Ovary (tissue), 9 donors: ENCODE results near the gene MYO1F. TPM values are rescaled to one million over a fixed set of nuclear protein-coding genes. Genes with fewer than 3 reads are reported as not detected.

Experiments
- DNase-seq, 5 donors: peaks; one replicate each; pipeline ENCODE4 v3.0.0-alpha.2; 2019 to 2020
- H3K27ac ChIP-seq, 2 donors: fragments of 200-600 bp; one replicate each; pipeline versions ENCODE4 v1.5.1 to v1.8.0; 2019 to 2022
- H3K27me3 ChIP-seq: fragments of 200-600 bp; one replicate; pipeline ENCODE4 v1.8.0; 2022
- H3K36me3 ChIP-seq: fragments of 200-600 bp; sonication (generic); one replicate; pipeline ENCODE4 v1.5.1; 2019
- H3K4me1 ChIP-seq: one replicate; pipeline ENCODE4 v1.8.1; 2013; ENCODE audit warnings: mild to moderate bottlenecking, moderate library complexity; ENCODE audit not compliant: insufficient read depth
- H3K4me3 ChIP-seq: fragments of 200-600 bp; sonication (generic); one replicate; pipeline ENCODE4 v1.5.1; 2017
- H3K9me3 ChIP-seq, 2 donors: fragments of 200-600 bp in 1 of 2; sonication (generic) in 1 of 2; one replicate each; pipeline versions ENCODE4 v1.5.1 to v1.8.1; 2013 to 2019; ENCODE audit warnings: mild to moderate bottlenecking in 1 of 2, moderate library complexity in 1 of 2
- CTCF ChIP-seq, 3 donors: fragments of 450-650 bp in 2 of 3; fragments of 200-600 bp in 1 of 3; IDR thresholded peaks; one replicate each; pipeline versions ENCODE4 v1.5.1 to v1.8.0; 2016 to 2022; ENCODE audit warnings: antibody characterized with exemption in 3 of 3, mild to moderate bottlenecking in 1 of 3
- EP300 ChIP-seq: sonication (generic); formaldehyde crosslinking; IDR thresholded peaks from one replicate; pipeline ENCODE4 v1.6.1; 2017; ENCODE audit warnings: antibody characterized with exemption
- POLR2A ChIP-seq: fragments of 450-650 bp; IDR thresholded peaks from one replicate; pipeline ENCODE4 v1.6.1; 2017; ENCODE audit warnings: antibody characterized with exemption, mild to moderate bottlenecking, moderate library complexity
- WGBS, 3 donors: extraction: QIAGEN DNeasy Blood & Tissue Kit in 1 of 3; methylation state at CpG; one replicate each; pipeline versions ENCODE4 v1.1.5 to v1.1.7; 2013 to 2017; 5-methylcytosine and 5-hydroxymethylcytosine counted together
- intact Hi-C, 4 donors: fragments of 100-400 bp; cut with DNase I; formaldehyde crosslinking; loops; one replicate each; pipeline versions ENCODE4 v1.11.0 to v1.15.1; 2022 to 2023
- polyA plus RNA-seq, 2 donors: library from polyadenylated mRNA; stranded (reverse); fragments of 200-250 nt in 1 of 2; fragments of 350-450 nt in 1 of 2; fragmentation: Illumina TruSeq in 1 of 2; extraction: RNeasy Lipid Tissue Mini Kit (QIAGEN cat#74804) in 1 of 2; gene quantifications; one replicate each; pipeline ENCODE4 v1.2.3, GENCODE V29; 2013 to 2014
- total RNA-seq, 7 donors: library from RNA; depleted of rRNA in 2 of 7; stranded (reverse); fragments of >200 nt in 2 of 7; fragmentation: NEBNext Ultra II Directional in 3 of 7; extraction: Animal tissue kit (Norgen Biotek cat#: 25700) in 3 of 7; gene quantifications; one replicate each; pipeline versions ENCODE4 v1.1.0 to v1.2.4, GENCODE V29; 2016 to 2023
- donor health status: DM: no; HTN: no; CAD: no; lungs with moderate emphysema.
- donor health status: DM: no; HTN: no; CAD: no.
- donor health status: Bipolar disorder and iron deficiency.
- donor health status: DM: yes; HTN: yes; CAD: no.
- donor health status: DM: no; HTN: no; CAD: no.
- donor health status: DM: yes; HTN: yes; CAD: no.

Gene MYO1F
- total and polyA plus RNA-seq, 9 donors: 3.5 to 13.6 (median 5.4) TPM

- intact Hi-C loops: no loop called here
- H3K4me3 ChIP-seq: no peak overlapping the region
- H3K27ac ChIP-seq: no peak overlapping the region
- DNase-seq: peak in 1 of 5 donors; percentile 59
- no peak for TF ChIP-seq CTCF (IDR thresholded peaks at IDR 0.05)
- TF ChIP-seq POLR2A: no peak
- no peak for TF ChIP-seq EP300
- H3K4me1 ChIP-seq: no peaks in the 10 kb centered on the region
- WGBS, 3 donors: 81 to 86% (median 81%) methylated on average over 33 to 34 of the region's 34 CpGs
- H3K9me3 ChIP-seq: no peaks in the 10 kb centered on the region
- no peaks in the 10 kb centered on the region for H3K27me3 ChIP-seq
- H3K36me3 ChIP-seq: no peaks in the 10 kb centered on the region
Observed at GRCh38 chr19:8585894-8586750, 8.9 kb upstream of the MYO1F start.

- Histone ChIP-seq H3K27me3 (no peaks in the 10 kb centered on the region), H3K36me3 (no peaks in the 10 kb centered on the region), H3K27ac (no peak overlapping the region), H3K4me3 (no peak overlapping the region), H3K9me3 (no peaks in the 10 kb centered on the region), H3K4me1 (no peaks in the 10 kb centered on the region)
- no peak for DNase-seq
- intact Hi-C loops: no loop called here
- WGBS, 3 donors: 83 to 84% (median 84%) methylated on average over 69 to 71 of the region's 71 CpGs
- TF ChIP-seq EP300: no peak
- TF ChIP-seq CTCF (IDR thresholded peaks at IDR 0.05): no peak
- no peak for TF ChIP-seq POLR2A
Observed at GRCh38 chr19:8584965-8585893, 8.0 kb upstream of the MYO1F start.

- Histone ChIP-seq H3K36me3 (no peaks in the 10 kb centered on the region), H3K9me3 (no peaks in the 10 kb centered on the region), H3K27ac (no peak overlapping the region), H3K4me3 (no peak overlapping the region), H3K4me1 (no peaks in the 10 kb centered on the region), H3K27me3 (no peaks in the 10 kb centered on the region)
- no peak for TF ChIP-seq EP300
- no peak for TF ChIP-seq POLR2A
- peak; percentile 95 to 96 (median 95) for TF ChIP-seq CTCF (IDR thresholded peaks at IDR 0.05)
- intact Hi-C loops: no loop called here
- DNase-seq: peak; percentile 77 to 90 (median 86)
- 3 to 5% (median 4%) methylated on average over 21 of the region's 21 CpGs for WGBS, 3 donors
Observed at GRCh38 chr19:8580710-8581281, 3.6 kb upstream of the MYO1F start.

GRCh38 chr19:8578642-8579265, 1.5 kb upstream of the MYO1F start:
- Histone ChIP-seq H3K9me3 (no peaks in the 10 kb centered on the region), H3K4me1 (no peaks in the 10 kb centered on the region), H3K27ac (no peak overlapping the region), H3K36me3 (no peaks in the 10 kb centered on the region), H3K4me3 (no peak overlapping the region), H3K27me3 (no peaks in the 10 kb centered on the region)
- intact Hi-C loops: no loop called here
- 17 to 19% (median 17%) methylated on average over 17 of the region's 17 CpGs for WGBS, 3 donors
- TF ChIP-seq POLR2A: no peak
- no peak for TF ChIP-seq EP300
- TF ChIP-seq CTCF (IDR thresholded peaks at IDR 0.05): peak; percentile 58 to 80 (median 68)
- DNase-seq: peak; percentile 59 to 82 (median 78)
